Prostate gland (tissue), 2 donors: ENCODE measurements around the gene CALHM2.

Experiments used
- POLR2A ChIP-seq: fragments of 450-650 bp; IDR thresholded peaks from one replicate; pipeline ENCODE4 v1.6.1; 2016; ENCODE audit warnings: antibody characterized with exemption, mild to moderate bottlenecking
- TF ChIP-seq, protein P1 (sequence below), 4 experiments: fragments of 200-600 bp in 2 of 4; fragments of 450-650 bp in 2 of 4; sonication (generic) in 2 of 4; IDR thresholded peaks; 1 replicate in 3 of 4; 2 replicates in 1 of 4; pipeline ENCODE4 v1.5.1; 2016 to 2019; ENCODE audit warnings: antibody characterized with exemption in 4 of 4, mild to moderate bottlenecking in 2 of 4, moderate library complexity in 2 of 4

- TF ChIP-seq, protein P1, sequence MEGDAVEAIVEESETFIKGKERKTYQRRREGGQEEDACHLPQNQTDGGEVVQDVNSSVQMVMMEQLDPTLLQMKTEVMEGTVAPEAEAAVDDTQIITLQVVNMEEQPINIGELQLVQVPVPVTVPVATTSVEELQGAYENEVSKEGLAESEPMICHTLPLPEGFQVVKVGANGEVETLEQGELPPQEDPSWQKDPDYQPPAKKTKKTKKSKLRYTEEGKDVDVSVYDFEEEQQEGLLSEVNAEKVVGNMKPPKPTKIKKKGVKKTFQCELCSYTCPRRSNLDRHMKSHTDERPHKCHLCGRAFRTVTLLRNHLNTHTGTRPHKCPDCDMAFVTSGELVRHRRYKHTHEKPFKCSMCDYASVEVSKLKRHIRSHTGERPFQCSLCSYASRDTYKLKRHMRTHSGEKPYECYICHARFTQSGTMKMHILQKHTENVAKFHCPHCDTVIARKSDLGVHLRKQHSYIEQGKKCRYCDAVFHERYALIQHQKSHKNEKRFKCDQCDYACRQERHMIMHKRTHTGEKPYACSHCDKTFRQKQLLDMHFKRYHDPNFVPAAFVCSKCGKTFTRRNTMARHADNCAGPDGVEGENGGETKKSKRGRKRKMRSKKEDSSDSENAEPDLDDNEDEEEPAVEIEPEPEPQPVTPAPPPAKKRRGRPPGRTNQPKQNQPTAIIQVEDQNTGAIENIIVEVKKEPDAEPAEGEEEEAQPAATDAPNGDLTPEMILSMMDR (IDR thresholded peaks at IDR 0.05): no peak
- TF ChIP-seq POLR2A: no peak
These were observed 54.9 kb downstream of the CALHM2 start for GRCh38 chr10:103397191-103397825.
